Activated T-helper 2 cell treated with anti-CD3 and anti-CD28 coated beads, Interferon-gamma antibody, Interleukin-2, Interleukin-4, amounts not matched to agents 10 μg/mL and 5 μg/mL and 100 μg/mL, durations not matched to agents 14 hours and 24 hours and 36 hours (primary cell): ENCODE results near the gene EFEMP2. TPM values are rescaled to one million over a fixed set of nuclear protein-coding genes. Genes with fewer than 3 reads are reported as not detected.

ENCODE experiments used
- DNase-seq: peaks from one replicate; pipeline ENCODE4 v3.0.0; 2021; ENCODE audit warnings: low spot score
- H3K27ac Mint-ChIP-seq: one replicate; pipeline ENCODE4 v1.8.0; 2021; ENCODE audit warnings: mixed read lengths
- H3K27me3 Mint-ChIP-seq: one replicate; pipeline ENCODE4 v1.8.0; 2021; ENCODE audit warnings: low read depth, mixed read lengths
- H3K36me3 Mint-ChIP-seq: one replicate; pipeline ENCODE4 v1.8.0; 2021; ENCODE audit warnings: low read depth, mixed read lengths
- H3K4me1 Mint-ChIP-seq: one replicate; pipeline ENCODE4 v1.8.0; 2021; ENCODE audit warnings: low read depth, mixed read lengths
- H3K4me3 Mint-ChIP-seq: one replicate; pipeline ENCODE4 v1.8.0; 2021; ENCODE audit warnings: low read depth, mild to moderate bottlenecking, moderate library complexity, mixed read lengths
- H3K9me3 Mint-ChIP-seq: one replicate; pipeline ENCODE4 v1.8.0; 2021; ENCODE audit warnings: mixed read lengths
- intact Hi-C: fragments of 100-400 bp; cut with micrococcal nuclease; formaldehyde crosslinking; loops from one replicate; pipeline ENCODE4 v1.15.1; 2023
- total RNA-seq: library from RNA; stranded (reverse); gene quantifications from 2 replicates; pipeline ENCODE4 v1.2.3, GENCODE V29; 2022

EFEMP2 gene
- total RNA-seq, 1 donor from 2014 or later, result 8.8 TPM

GRCh38 chr11:65915101-65915820 is 42.7 kb upstream of the EFEMP2 start:
- DNase-seq, result no peak
- H3K4me1 Mint-ChIP-seq, result peaks cover 17% of the 10 kb centered on the region
- no peak overlapping the region for H3K4me3 Mint-ChIP-seq
- no peaks in the 10 kb centered on the region for H3K27me3 Mint-ChIP-seq
- intact Hi-C loops, result no loop called here
- H3K27ac Mint-ChIP-seq, result no peak overlapping the region
- peaks cover 16% of the 10 kb centered on the region for H3K36me3 Mint-ChIP-seq
- no peaks in the 10 kb centered on the region for H3K9me3 Mint-ChIP-seq

GRCh38 chr11:65912845-65913244 is 40.2 kb upstream of the EFEMP2 start:
- Mint-ChIP-seq H3K27ac (no peak overlapping the region), H3K27me3 (no peaks in the 10 kb centered on the region), H3K36me3 (peaks cover 10% of the 10 kb centered on the region), H3K4me3 (no peak overlapping the region), H3K4me1 (peaks cover 21% of the 10 kb centered on the region), H3K9me3 (no peaks in the 10 kb centered on the region)
- intact Hi-C loops, result no loop called here
- no peak for DNase-seq

- intact Hi-C loops, result no loop called here
- H3K4me1 Mint-ChIP-seq, result peaks cover 17% of the 10 kb centered on the region
- H3K4me3 Mint-ChIP-seq, result no peak overlapping the region
- peaks cover 7% of the 10 kb centered on the region for H3K36me3 Mint-ChIP-seq
- DNase-seq, result no peak
- peaks cover under 1% of the 10 kb centered on the region for H3K27me3 Mint-ChIP-seq
- H3K27ac Mint-ChIP-seq, result no peak overlapping the region
- no peaks in the 10 kb centered on the region for H3K9me3 Mint-ChIP-seq
Observed at GRCh38 chr11:65911682-65912568, 39.3 kb upstream of the EFEMP2 start.

GRCh38 chr11:65907878-65908277 is 35.3 kb upstream of the EFEMP2 start:
- peaks cover 12% of the 10 kb centered on the region for H3K4me1 Mint-ChIP-seq
- no peak for DNase-seq
- intact Hi-C loops, result no loop called here
- H3K9me3 Mint-ChIP-seq, result no peaks in the 10 kb centered on the region
- no peaks in the 10 kb centered on the region for H3K36me3 Mint-ChIP-seq
- no peak overlapping the region for H3K4me3 Mint-ChIP-seq
- no peak overlapping the region for H3K27ac Mint-ChIP-seq
- peaks cover 5% of the 10 kb centered on the region for H3K27me3 Mint-ChIP-seq

GRCh38 chr11:65906602-65907001 is 34.0 kb upstream of the EFEMP2 start:
- H3K4me1 Mint-ChIP-seq, result peaks cover 20% of the 10 kb centered on the region
- no peak overlapping the region for H3K27ac Mint-ChIP-seq
- no peak overlapping the region for H3K4me3 Mint-ChIP-seq
- no peaks in the 10 kb centered on the region for H3K9me3 Mint-ChIP-seq
- DNase-seq, result no peak
- intact Hi-C loops, result no loop called here
- H3K27me3 Mint-ChIP-seq, result peaks cover 5% of the 10 kb centered on the region
- no peaks in the 10 kb centered on the region for H3K36me3 Mint-ChIP-seq

- no peak overlapping the region for H3K4me3 Mint-ChIP-seq
Observed at GRCh38 chr11:65903715-65904114, 31.1 kb upstream of the EFEMP2 start.

GRCh38 chr11:65903068-65903481 is 30.5 kb upstream of the EFEMP2 start:
- H3K9me3 Mint-ChIP-seq, result no peaks in the 10 kb centered on the region
- intact Hi-C loops, result no loop called here
- peaks cover 5% of the 10 kb centered on the region for H3K27me3 Mint-ChIP-seq
- no peak overlapping the region for H3K4me3 Mint-ChIP-seq
- peaks cover 23% of the 10 kb centered on the region for H3K4me1 Mint-ChIP-seq
- DNase-seq, result no peak
- no peak overlapping the region for H3K27ac Mint-ChIP-seq
- peaks cover 4% of the 10 kb centered on the region for H3K36me3 Mint-ChIP-seq

More at GRCh38 chr11:65903715-65904114, 31.1 kb upstream of the EFEMP2 start:
- peaks cover 5% of the 10 kb centered on the region for H3K27me3 Mint-ChIP-seq
- intact Hi-C loops, result no loop called here
- peaks cover 4% of the 10 kb centered on the region for H3K36me3 Mint-ChIP-seq
- H3K9me3 Mint-ChIP-seq, result no peaks in the 10 kb centered on the region
- H3K27ac Mint-ChIP-seq, result no peak overlapping the region
- H3K4me1 Mint-ChIP-seq, result peaks cover 21% of the 10 kb centered on the region
- no peak for DNase-seq

GRCh38 chr11:65900899-65901180 is 28.2 kb upstream of the EFEMP2 start:
- H3K27ac Mint-ChIP-seq, result peak overlapping the region; percentile 74

GRCh38 chr11:65900125-65900898 is 27.7 kb upstream of the EFEMP2 start, which contains the start of gene FOSL1:
Gene FOSL1 (minus strand): TSS chr11:65900388. CDS start chr11:65900339, 49 bp downstream.
- H3K36me3 Mint-ChIP-seq, result peaks cover 28% of the 10 kb centered on the region
- peak within 1 kb of the TSS; percentile 74 for H3K27ac Mint-ChIP-seq
- peak; percentile 89 for DNase-seq
- H3K4me3 Mint-ChIP-seq, result peak within 1 kb of the TSS; percentile 82
- intact Hi-C loops, result loop anchor here (1.0 kb wide), 2 partner anchors 10 to 19 kb away; partner anchors contain the start of genes C11orf68, CCDC85B and DRAP1
- no peaks in the 10 kb centered on the region for H3K27me3 Mint-ChIP-seq
- no peaks in the 10 kb centered on the region for H3K9me3 Mint-ChIP-seq
- peaks cover 33% of the 10 kb centered on the region for H3K4me1 Mint-ChIP-seq

More at GRCh38 chr11:65900899-65901180, 28.2 kb upstream of the EFEMP2 start:
- no peaks in the 10 kb centered on the region for H3K27me3 Mint-ChIP-seq
- H3K4me1 Mint-ChIP-seq, result peaks cover 28% of the 10 kb centered on the region
- intact Hi-C loops, result loop anchor here (1.0 kb wide), 2 partner anchors 11 to 18 kb away; partner anchors contain the start of genes C11orf68, CCDC85B and DRAP1
- DNase-seq, result no peak
- no peaks in the 10 kb centered on the region for H3K9me3 Mint-ChIP-seq
- H3K36me3 Mint-ChIP-seq, result peaks cover 23% of the 10 kb centered on the region
- H3K4me3 Mint-ChIP-seq, result no peak overlapping the region

- H3K4me3 Mint-ChIP-seq, result peak overlapping the region; percentile 82
- peak overlapping the region; percentile 58 for H3K27ac Mint-ChIP-seq
- peaks cover 30% of the 10 kb centered on the region for H3K36me3 Mint-ChIP-seq
- peak; percentile 57 for DNase-seq
- H3K4me1 Mint-ChIP-seq, result peaks cover 35% of the 10 kb centered on the region
- intact Hi-C loops, result loop anchor here (1.0 kb wide), 2 partner anchors 9 to 20 kb away; partner anchors contain the start of genes C11orf68, CCDC85B and DRAP1
- no peaks in the 10 kb centered on the region for H3K9me3 Mint-ChIP-seq
- no peaks in the 10 kb centered on the region for H3K27me3 Mint-ChIP-seq
Observed at GRCh38 chr11:65899356-65900124, 26.9 kb upstream of the EFEMP2 start.

GRCh38 chr11:65898656-65899355 is 26.2 kb upstream of the EFEMP2 start:
- H3K9me3 Mint-ChIP-seq, result no peaks in the 10 kb centered on the region
- peak overlapping the region; percentile 82 for H3K4me3 Mint-ChIP-seq
- H3K36me3 Mint-ChIP-seq, result peaks cover 36% of the 10 kb centered on the region
- intact Hi-C loops, result no loop called here
- H3K27ac Mint-ChIP-seq, result peak overlapping the region; percentile 71
- no peak for DNase-seq
- no peaks in the 10 kb centered on the region for H3K27me3 Mint-ChIP-seq
- H3K4me1 Mint-ChIP-seq, result peaks cover 41% of the 10 kb centered on the region
